Fibroblast of skin of right quadriceps (primary cell): ENCODE results near the gene TCHHL1.

Experiments used
- DNase-seq: peaks from one replicate; pipeline ENCODE4 v3.0.0-alpha.2; 2013

Gene TCHHL1

DNA sequence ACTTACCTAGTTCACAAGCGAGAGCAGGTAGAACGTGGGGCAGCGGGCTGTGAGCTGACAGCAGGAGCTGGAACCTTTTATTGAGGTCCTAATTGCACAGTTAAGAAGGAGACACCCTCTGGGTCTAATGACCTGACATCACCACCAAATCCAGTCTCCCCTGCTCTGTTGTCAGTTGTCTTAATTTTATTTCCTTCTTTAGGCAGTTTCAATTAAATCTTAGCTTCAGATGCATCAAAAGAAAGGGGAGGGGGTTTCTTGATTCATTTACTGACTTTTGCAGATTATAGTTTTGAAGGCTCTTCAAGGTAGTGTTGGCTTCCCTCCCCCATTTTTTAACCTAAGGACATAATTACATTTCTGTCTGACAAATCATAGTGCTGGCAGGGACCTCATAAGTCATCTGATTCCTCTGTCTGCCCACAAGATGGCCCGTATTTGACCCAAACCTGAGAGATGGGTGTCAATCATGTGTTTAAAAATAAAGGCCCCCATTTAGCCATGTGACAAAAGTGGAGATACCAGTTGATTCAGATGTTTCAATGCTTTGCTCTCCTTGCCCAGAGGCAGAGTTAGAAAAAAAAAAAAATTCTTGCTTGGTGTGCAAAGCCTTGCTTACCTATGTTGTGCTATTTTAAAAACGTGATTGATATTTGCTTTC, at the start of gene TCHHL1:
TSS of gene TCHHL1 (minus strand) at position 51 of the 661 bp plus-strand sequence. CDS start 921 bp downstream, outside the sequence.
- no peak for DNase-seq

DNA sequence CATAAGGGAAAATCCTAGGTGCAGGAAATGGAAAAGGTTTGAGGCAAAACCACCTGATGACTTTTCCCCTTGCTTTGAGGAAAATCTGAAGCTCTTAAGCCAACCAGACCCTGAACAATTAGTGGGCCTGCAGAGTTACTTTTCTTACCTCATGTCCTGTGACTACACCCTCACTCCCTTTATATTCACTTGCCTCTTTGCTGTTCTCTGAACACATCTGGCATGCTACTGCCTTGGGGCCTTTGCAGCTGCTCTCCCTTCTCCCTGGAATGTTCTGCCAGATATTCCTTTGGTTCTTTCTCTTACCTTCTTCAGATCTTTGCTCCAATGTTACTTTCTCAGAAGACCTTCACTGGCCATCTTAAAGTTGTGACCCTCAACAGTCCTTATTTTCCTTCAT, 48.4 kb upstream of the TCHHL1 start:
- DNase-seq, result no peak

DNA sequence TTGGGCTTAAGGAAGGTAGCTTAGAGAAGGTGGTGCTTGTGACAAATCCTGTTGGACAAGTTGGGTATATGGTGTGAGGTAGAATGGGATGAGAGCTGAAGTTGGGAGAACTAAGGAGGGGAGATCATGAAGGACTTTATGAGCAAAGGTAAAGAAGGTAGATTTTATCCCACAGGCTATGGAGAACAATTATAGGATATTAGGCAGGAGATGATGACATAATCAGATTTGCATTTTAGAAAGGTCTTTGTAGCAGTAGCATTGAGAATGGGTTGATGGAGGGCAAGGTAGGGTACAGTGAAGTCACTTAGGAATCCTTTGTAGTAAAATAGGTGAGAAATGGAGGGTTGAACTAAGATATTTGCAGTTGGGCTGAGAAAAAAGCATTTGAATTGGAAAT, 41.3 kb upstream of the TCHHL1 start:
- DNase-seq, result no peak

DNA sequence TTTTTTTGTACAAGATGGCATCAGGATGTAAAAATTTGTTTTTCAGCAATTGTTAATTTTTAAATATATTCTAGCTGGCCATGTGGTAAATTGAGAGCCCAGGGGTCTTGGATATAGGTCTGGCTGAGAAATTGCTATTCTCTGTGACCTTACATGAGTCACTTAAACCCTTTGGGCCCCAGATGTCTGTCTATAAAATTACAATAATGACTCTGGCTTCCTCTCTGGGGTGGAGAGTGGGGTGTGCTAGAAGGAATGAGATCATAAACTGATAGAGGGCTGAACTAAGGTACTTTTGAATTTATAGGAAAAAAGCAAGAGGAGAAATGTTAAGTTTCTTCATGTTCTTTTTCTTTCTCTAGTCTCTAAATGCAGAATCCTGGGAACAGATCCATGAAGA, 38.8 kb upstream of the TCHHL1 start:
- DNase-seq, result no peak

DNA sequence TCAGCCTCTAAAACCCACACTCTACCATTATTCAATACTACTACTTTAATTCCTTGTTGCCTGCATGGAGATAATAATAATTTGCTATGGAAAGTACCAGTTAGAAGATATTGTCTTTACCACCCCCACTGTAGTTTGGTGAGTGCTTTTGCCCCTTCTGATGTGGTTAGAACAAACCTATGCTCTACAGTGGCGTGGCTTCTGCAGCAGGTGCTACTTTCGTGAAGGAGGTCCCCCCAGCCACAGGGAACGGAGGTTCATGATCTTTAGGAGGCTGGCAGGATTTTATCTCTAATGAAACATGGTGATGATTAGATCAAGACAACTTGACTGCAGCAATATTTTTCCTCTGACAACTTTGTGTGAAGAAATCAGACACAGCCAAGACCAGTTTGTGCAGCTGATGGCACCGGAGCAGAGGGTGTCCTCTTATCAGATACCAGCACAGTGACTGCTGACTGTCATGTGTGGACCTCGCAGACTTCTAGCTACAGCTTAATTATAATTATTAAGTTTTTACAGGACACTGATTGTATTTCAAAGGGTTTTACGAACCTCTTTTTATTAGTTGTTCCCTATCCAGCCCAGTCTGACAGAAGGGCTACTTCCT, 37.1 kb upstream of the TCHHL1 start:
- DNase-seq, result no peak

DNA sequence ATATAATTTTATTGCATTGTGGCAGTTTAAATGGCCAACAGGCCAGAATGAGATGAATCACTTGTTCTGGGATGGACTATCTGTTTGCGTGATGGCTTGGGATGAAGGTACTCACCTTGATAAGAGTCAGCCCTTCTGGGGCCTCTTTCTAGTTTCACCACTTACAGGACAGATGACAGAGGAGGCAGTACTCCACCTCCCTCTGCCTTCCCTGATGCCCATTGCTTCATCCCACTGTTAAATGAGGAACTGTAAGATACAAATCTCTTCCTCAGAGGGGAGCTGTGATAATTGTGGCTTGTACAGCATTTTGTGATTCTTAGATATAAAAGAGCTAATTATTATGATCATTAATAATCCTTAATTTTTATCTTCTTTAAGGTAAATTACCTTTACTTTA, 30.1 kb upstream of the TCHHL1 start:
- DNase-seq, result no peak

DNA sequence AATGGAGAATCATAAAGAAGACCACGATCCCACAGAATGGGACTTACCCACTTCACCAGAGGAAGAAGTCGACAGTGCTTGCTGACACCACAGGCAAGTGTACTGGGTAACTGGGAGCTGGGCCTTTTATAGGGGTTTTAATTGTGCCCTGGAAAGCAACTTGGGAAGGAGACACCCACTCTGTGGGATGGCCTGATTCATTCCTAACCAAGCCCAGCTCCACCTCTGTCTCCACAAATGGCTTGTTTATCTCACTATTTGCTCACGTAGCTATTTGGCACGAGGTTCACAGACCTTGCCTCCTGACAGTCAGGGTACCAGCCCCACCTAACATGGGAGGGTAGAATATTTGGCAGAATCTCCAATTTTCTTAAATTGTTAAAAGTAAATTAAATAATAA, 26.5 kb upstream of the TCHHL1 start, which contains the start of gene TCHH:
TSS of gene TCHH (minus strand) at position 101 of the 400 bp plus-strand sequence. CDS start 1,364 bp downstream, outside the sequence.
- DNase-seq, result no peak

DNA sequence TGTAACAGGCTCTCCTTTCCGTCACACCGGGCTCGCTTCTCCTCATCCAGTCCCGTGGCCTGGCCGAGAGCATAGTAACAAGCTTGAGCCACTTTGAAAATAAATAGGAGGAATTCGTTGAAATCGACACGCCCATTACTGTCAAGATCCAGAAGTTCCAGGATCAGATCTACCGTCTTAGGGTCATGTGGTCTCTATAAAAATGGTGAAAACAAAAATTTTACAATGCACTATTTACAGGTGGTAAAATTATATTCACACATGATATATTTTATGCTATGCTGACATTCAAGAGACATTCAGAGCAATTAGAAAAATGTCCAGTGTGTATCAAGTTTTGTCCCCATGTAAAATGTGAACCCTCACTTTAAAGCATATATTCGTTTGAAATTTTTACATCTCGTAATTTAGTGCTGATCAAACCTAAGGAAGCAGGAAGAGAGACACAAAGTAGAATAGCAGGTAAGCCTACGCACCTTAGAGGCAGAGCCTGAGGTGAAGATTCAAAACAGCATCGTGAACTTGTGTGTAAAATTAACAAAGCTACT, 24.1 kb upstream of the TCHHL1 start:
- DNase-seq, result no peak

DNA sequence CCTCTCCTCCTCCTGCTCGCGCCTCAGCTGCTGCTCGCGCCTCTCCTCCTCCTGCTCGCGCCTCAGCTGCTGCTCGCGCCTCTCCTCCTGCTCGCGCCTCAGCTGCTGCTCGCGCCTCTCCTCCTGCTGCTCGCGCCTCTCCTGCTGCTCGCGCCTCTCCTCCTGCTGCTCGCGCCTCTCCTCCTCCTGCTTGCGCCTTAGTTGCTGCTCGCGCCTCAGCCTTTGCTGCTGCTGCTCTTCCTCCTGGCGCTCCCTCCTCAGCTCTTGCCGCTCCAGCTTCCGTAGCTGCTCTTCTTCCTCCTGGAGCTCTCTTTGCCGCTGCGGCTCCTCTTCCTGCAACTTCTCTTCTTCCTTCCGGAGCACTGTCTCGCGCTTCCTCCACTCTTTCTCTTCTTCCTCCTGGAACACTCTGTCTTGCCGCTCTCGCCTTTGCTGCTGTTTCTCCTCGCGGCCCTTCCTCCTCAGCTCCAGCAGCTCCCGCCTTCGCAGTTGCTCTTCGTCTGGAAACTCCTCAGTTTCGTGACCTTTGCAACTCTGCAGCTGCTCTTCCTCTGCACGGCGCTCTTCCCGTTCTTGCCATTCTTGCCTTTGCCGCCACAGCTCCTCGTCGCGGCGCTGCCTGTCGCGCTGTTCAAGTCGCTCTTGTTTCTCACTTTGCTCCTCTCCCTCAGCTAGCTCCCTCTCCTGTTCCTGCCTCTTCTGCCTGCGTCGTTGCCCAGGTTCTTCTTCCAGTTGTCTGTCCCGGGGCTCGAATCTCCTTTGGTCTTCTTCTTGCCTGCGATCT, 23.4 kb upstream of the TCHHL1 start:
- DNase-seq, result peak; percentile 23

DNA sequence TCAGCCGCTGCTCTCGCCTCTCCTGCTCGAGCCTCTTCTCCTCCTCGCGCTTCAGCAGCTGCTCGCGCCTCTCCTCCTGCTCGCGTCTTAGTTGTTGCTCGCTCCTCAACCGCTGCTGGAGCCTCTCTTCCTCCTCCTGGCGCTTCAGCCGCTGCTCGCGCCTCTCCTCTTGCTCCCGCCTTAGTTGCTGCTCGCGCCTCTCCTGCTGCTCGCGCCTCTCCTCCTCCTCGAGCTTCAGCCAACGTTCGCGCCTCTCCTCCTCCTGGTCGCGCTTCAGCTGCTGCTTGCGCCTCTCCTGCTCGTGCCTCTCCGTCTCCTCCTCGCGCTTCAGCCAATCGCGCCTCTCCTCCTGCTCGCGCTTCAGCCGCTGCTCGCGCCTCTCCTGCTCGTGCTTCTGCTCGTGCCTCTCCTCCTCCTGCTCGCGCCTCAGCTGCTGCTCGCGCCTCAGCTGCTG, 22.7 kb upstream of the TCHHL1 start:
- peak; percentile 52 for DNase-seq

DNA sequence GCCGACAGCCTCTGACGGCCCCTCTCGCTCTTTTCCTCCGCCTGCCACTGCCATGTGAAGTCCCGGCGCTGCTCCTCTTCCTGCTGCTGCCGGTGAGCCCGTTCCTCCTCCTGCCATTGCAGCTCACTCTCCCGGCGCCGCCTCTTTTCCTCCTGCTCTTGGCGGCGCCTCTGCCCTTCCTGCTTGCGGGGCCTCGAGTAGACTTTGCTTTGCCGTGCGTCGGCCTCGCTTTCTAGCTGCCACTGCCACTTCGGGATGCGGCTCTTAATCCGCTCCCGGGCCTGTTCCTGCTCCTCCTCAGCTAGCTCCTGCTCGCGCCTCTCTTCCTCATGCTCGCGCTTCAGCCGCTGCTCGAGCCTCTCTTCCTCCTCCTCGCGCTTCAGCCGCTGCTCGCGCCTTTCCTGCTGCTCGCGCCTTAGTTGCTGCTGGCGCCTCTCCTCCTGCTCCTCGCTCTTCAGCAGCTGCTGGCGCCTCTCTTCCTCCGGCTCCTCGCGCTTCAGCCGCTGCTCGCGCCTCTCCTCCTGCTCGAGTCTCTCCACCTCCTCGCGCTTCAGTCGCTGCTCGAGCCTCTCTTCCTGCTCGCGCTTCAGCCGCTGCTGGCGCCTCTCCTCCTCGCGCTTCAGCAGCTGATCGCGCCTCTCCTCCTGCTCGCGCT, 22.1 kb upstream of the TCHHL1 start:
- peak; percentile 55 for DNase-seq

DNA sequence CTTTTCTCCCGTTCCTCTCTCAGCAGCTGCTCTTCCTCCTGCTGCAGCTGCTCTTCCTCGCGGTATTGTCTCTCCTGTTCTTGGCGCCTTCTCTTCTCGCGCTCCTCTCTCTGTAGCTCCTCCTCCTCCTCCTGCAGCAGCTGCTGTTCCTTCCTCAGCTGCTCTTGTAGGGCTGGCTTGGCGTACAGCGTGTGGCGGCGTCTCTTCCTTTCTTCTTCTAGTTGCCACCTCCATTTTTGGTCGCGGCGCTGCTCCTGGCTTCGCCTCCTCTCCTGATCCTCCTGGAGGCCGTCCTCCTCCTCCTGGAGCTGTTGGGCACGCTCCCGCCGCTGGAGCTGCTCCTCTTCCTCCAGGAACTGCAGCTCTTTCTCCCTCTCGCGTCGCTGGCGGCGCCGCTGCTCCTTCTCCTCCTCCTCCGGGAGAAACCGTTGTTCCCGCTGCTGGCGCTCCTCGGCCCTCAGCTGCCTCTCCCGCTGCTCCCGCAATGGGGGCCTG, 21.5 kb upstream of the TCHHL1 start:
- DNase-seq, result peak; percentile 49

DNA sequence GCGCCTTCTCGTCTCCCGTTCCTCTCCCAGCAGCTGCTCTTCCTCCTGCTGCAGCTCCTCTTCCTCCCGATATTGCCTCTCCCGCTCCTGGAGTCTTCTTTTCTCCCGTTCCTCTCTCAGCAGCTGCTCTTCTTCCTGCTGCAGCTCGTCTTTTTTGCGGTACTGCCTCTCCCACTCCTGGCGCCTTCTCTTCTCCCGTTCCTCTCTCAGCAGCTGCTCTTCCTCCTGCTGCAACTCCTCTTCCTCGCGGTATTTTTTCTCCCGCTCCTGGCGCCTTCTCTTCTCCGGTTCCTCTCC, 21.1 kb upstream of the TCHHL1 start:
- DNase-seq, result no peak

DNA sequence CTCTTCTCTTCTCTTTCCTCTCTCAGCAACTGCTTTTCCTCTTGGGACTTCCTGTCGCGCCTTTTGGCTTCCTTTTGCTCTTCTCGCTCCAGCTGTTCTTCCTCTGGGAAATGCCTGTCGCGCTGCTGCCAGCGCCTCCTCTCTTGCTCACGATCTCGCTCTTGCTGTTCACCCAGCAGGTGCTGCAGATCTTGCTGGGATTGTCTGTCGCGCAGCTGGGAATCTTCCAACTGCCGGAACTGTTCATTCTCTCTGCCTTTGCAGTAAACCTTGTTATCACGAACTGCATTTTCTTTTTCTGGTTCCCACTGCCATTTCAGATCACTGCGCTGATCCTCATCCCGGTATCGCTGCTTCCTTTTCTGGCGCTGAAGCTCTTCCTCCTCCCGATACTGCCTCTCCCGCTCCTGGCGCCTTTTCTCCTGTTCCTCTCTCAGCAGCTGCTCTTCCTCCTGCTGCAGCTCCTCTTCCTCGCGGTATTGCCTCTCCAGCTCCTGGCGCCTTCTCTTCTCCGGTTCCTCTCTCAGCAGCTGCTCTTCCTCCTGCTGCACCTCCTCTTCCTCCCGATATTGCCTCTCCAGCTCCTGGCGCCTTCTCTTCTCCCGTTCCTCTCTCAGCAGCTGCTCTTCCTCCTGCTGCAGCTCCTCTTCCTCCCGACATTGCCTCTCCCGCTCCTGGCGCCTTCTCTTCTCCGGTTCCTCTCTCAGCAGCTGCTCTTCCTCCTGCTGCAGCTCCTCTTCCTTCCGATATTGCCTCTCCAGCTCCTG, 20.6 kb upstream of the TCHHL1 start:
- DNase-seq, result no peak

DNA sequence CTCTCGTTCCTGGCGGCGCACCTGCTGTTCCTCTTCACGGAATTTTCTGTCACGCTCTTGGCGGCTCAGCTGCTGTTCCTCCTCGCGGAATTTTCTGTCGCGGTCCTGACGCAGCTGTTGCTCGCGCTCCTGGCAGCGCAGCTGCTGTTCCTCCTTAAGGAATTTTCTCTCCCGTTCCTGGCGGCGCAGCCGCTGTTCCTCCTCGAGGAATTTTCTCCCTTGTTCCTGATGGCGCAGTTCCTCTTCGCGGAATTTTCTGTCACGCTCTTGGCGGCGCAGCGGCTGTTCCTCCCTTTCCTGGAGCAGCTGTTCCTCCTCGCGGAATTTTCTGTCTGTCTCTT, 20.0 kb upstream of the TCHHL1 start:
- DNase-seq, result no peak

DNA sequence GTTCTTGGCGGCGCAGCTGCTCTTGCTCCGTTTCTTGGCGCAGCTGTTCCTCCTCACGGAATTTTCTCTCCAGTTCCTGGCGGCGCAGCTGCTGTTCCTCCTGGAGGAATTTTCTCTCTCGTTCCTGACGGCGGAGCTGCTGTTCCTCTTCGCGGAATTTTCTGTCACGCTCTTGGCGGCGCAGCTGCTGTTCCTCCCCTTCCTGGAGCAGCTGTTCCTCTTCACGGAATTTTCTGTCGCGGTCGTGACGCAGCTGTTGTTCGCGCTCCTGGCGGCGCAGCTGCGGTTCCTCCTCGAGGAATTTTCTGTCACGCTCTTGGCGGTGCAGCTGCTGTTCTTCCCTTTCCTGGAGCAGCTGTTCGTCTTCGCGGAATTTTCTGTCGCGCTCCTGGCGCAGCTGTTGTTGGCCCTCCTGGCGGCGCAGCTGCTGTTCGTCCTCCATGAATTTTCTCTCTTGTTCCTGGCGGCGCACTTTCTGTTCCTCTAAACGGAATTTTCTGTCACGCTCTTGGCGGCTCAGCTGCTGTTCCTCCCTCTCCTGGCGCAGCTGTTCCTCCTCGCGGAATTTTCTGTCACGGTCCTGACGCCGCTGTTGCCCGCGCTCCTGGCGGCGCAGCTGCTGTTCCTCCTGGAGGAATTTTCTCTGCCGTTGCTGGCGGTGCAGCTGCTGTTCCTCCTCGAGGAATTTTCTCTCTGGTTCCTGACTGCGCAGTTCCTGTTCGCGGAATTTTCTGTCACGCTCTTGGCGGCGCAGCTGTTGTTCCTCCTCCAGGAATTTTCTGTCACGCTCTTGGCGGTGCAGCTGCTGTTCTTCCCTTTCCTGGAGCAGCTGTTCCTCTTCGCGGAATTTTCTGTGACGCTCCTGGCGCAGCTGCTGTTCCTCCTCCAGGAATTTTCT, 19.4 kb upstream of the TCHHL1 start:
- peak; percentile 38 for DNase-seq

DNA sequence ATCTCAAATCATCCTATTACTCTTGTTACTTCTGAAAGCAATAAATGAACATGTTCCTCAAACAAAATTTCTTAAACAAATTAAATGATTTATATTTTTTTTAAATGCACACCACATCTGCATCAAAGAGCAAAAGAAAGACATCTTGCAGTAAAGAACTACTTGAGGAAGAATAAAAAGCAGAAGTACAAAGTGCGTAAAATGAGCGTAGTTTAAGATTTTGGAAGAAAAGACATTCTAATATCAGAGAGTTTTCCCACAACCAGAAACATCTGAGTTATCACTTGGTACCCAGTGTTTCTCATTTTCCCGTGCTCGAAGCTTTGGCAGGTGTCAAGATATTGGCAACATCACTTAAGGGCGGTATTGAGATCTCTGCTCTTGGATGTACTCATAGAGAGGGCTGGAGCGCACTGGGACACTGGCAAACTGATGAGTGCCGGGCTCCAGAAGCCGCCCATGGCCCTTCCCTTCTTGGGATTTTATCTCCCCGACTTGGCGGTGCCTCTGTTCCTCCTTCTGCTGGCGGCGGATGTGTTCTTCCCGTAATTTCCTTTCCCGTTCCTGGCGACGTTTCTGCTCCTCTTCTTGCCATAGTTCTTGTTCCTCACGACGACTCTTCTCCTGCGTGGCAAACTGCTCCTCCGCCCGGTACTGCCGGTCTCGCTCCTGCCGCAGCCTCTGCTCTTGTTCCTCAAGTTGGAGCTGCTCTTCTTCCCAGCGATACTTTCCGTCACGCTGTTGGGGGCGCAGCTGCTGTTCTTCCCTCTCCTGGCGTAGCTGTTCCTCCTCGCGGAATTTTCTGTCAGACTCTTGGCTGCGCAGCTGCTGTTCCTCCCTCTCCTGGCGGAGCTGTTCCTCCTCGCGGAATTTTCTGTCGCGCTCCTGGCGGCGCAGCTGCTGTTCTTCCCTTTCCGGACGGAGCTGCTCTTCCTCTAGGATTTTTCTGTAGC, 18.4 kb upstream of the TCHHL1 start:
- DNase-seq, result no peak

DNA sequence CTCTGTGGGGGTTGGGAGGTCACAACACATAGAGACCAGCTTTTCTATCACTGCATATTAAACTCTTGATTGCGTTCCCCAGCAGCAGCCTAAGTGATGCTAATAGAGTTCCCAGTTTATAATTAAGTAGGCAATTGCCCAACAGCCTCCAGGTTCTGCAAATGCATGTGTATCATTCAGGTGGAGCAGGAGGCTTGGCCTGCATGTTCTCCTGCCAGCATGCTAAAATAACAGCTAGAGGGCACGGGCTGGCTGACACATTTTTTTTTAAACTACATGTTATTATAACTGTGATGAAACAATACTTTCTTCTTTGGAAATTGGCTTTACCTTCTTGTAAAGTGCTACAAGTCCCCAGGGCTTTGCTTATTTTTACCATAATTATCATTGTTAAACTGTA, 16.0 kb upstream of the TCHHL1 start:
- no peak for DNase-seq

DNA sequence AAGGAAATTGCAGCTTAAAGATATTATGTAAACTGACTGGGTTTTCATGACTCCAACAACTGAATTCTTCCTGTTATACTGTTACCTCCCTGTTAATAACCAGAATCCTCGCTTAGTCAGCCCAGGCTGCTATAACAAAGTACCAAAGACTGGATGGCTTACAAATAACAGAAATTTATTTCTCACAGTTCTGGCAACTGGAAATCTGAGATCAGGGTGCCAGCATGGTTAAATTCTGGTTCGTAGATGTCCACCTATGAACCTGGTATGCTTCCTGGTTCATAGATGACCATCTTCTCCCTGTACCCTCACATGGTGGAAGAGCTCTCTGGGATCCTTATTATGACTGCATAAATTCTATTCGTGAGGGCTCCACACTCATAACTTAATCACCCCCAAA, 8.1 kb upstream of the TCHHL1 start:
- no peak for DNase-seq

DNA sequence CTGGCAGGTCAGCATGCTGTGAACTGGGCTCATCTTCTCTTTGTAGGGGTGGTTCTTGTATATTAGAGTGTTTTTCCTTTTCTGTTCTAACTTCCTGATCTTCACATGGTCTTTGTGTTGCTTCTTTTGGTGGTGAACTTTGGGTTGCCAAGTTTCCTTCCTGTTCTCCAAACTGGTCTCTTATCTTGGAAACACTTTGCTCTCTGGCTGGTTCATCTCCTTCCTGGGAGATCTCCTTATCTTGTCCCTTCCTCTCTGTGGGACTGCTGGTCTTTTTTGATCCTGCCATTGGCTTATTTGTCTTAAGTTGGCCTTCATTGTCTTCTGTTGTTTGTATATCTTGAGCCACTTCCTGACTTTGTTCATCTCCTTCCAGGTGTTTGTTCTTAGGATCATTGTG, 2.1 kb downstream of the TCHHL1 start:
- no peak for DNase-seq
